AG09319 (cell line): ENCODE results near the gene SLC35G2.
A peak's percentile ranks its signal among the peaks of the same experiment; 100 is the strongest.

Experiments
- DNase-seq: peaks from one replicate; pipeline ENCODE4 v3.0.0-alpha.2; 2010; ENCODE audit warnings: low read depth; ENCODE audit errors: extremely low read depth
- CTCF ChIP-seq: IDR thresholded peaks from 2 replicates; pipeline ENCODE4 v1.5.1; 2011; ENCODE audit warnings: low read depth, mild to moderate bottlenecking, inconsistent platforms, low read length, moderate library complexity

The SLC35G2 gene

GRCh38 chr3:136818769-136819391 lies at the start of gene SLC35G2:
Gene SLC35G2 (plus strand): TSS chr3:136819126. CDS start chr3:136854461, 35,335 bp downstream.
- TF ChIP-seq CTCF = peak; percentile 13
- no peak for DNase-seq

- no peak for DNase-seq
Measured at GRCh38 chr3:136772709-136773108, 46.2 kb upstream of the SLC35G2 start.

GRCh38 chr3:136778865-136779264 lies 40.1 kb upstream of the SLC35G2 start:
- no peak for DNase-seq
- TF ChIP-seq CTCF = no peak

More at GRCh38 chr3:136772709-136773108, 46.2 kb upstream of the SLC35G2 start:
- no peak for TF ChIP-seq CTCF

- no peak for TF ChIP-seq CTCF
Measured at GRCh38 chr3:136780741-136781140, 38.2 kb upstream of the SLC35G2 start.

GRCh38 chr3:136783708-136784191 lies 35.2 kb upstream of the SLC35G2 start:
- no peak for DNase-seq
- no peak for TF ChIP-seq CTCF

More at GRCh38 chr3:136780741-136781140, 38.2 kb upstream of the SLC35G2 start:
- DNase-seq = no peak

- TF ChIP-seq CTCF = no peak
- DNase-seq = no peak
Measured at GRCh38 chr3:136787349-136787748, 31.6 kb upstream of the SLC35G2 start.

GRCh38 chr3:136788154-136788553 lies 30.8 kb upstream of the SLC35G2 start:
- TF ChIP-seq CTCF = no peak
- no peak for DNase-seq
